A172 (cell line): ENCODE data around the gene COL5A1. TPM values are rescaled to one million over a fixed set of nuclear protein-coding genes. Genes with fewer than 3 reads are reported as not detected.

Source experiments
- DNase-seq: peaks from one replicate; pipeline ENCODE4 v3.0.0-alpha.2; 2015; ENCODE audit warnings: low spot score
- total RNA-seq: library from RNA; depleted of rRNA; stranded (reverse); fragments of >200 nt; shearing (Covaris generic); gene quantifications from 2 replicates; pipeline ENCODE4 v1.2.3, GENCODE V29; 2014; rRNA removed

The COL5A1 gene
- total RNA-seq, 1 experiment from 2014 or later, result 185 TPM

DNA sequence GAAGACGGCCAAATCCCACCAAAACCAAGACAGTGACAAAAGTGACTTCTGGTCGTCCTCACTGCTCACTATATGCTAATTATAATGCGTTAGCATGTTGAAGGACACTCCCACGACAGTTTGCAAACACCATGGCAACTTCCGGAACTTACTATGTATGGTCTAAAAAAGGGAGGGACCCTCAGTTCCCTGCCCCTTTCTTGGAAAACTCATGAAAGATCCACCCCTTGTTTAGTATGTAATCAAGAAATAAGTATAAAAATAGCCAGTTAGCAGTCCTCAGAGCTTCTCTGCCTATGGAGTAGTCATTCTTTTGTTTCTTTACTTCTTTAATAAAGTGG is 248.5 kb downstream of the COL5A1 start:
- no peak for DNase-seq

DNA sequence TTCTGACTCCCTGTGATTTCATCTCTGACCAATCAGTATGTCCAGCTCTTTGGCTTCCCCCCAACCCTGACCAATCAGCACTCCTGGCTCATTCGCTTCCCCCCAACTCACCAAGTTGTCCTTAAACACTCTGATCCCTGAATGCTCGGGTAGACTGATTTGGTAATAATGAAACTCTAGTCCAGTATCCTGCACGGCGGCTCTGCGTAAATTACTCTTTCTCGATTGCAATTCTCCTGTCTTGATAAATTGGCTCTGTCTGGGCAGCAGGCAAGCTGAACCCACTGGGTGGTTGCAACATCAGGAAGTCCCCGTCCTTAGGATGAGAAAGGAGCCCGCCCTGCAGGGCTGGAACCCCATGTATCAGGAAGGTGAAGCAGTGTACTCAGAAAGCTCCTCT is 249.4 kb downstream of the COL5A1 start:
- DNase-seq, result peak; percentile 38

DNA sequence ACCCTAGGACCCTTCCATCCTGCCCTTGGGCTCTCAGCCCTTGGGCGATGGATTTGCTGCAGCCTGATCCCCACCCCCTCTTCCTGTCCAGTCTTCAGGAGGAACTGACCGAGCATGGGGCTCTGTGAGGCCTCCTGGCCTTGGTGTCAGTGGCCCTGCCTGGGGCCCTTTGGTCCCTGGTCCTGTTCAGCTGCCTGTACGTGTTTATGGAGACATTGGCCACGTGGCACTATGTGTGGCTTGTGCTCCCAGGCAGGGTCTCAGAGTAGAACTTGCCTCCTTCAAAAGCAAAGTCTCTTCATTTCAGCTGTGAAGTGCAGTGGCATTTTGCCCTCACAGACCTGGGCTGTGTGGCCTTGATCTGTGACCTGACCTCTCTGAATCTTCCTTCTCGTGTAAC is 250.1 kb downstream of the COL5A1 start:
- DNase-seq, result no peak

DNA sequence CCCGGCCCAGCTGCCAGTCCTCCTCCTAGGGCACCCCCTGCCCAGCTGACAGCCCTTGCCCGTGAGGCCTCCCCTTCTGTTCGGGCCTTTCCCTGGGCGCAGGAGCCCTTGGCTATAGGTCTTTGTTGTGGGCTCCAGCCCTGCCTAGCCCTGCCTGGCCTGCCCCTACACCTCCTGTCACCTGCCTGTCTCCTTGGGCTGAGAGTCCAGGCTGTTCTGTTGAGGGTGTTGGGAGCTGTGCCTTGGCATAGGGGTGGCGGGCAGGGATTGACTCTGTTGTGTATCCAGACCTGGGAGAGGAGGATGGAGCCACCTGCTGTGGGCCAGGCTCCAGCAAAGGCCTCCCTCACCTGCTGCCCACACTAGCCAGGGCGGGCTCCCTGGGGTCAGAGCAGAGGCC is 250.6 kb downstream of the COL5A1 start:
- no peak for DNase-seq

DNA sequence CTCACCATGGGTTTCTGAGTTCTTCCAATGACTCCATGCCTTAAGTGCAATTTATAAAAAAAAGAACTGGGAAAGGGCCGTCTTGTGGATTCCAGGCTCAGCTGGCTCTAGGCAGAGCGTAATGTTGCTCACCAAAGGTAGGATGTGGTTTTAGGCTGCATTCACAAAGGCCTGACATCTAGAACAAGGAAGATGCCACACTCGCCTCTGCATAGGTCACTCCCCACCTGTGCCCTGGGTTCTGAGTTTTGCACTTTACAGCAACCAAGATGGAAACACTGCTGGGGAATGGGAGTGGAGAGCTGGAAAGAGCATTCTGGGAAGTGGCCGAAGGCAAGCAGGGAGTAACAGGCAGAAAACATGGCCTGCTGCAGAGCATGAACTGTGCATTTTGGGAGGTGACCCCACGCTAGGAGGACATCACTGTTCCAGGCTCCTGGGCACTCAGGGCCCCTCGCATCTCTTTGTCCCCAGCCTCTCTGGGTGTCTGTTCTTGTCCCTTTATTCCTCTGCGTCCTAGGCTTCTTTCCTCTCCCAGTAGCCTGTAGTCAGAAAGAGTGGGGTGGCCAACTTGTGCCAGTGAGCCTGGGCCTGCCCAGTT is 251.3 kb downstream of the COL5A1 start:
- no peak for DNase-seq

Other genes with a start within 250 kb of the COL5A1 start
- gene FCN2, start 239.0 kb downstream of the COL5A1 start, total RNA-seq, result not detected in 2 replicates